ENCODE data around the gene ATP2A1.

GRCh38 chr16:28879261-28879840 lies 1.1 kb downstream of the ATP2A1 start:
- TF ChIP-seq CTCF (IDR thresholded peaks at IDR 0.05; ENCODE audit: borderline replicate concordance, extremely low read depth, low read length, poor library complexity, severe bottlenecking) (no peak), EZH2 (IDR thresholded peaks at IDR 0.05; ENCODE audit: borderline replicate concordance, low read depth, low read length, severe bottlenecking) (no peak)
